Hematopoietic multipotent progenitor cell (in vitro differentiated cells): ENCODE results near the gene VPS52. TPM values are rescaled to one million over a fixed set of nuclear protein-coding genes. Genes with fewer than 3 reads are reported as not detected.

Source experiments
- DNase-seq, 3 donors: peaks; one replicate each; pipeline ENCODE4 v3.0.0-alpha.2; 2011 to 2015; ENCODE audit warnings: low read depth in 2 of 3, low spot score in 2 of 3
- total RNA-seq: library from RNA; depleted of rRNA; stranded (reverse); fragments of >200 nt; gene quantifications from one replicate; pipeline ENCODE4 v1.2.3, GENCODE V29; 2012

The VPS52 gene
- total RNA-seq, 1 donor = 62.5 TPM

GRCh38 chr6:33212857-33213165, 58.9 kb downstream of the VPS52 start:
- DNase-seq = no peak

GRCh38 chr6:33211666-33212422, 59.8 kb downstream of the VPS52 start:
- no peak for DNase-seq

- no peak for DNase-seq
Observed at GRCh38 chr6:33211136-33211535, 60.5 kb downstream of the VPS52 start.

- DNase-seq = no peak
Observed at GRCh38 chr6:33209856-33210255, 61.8 kb downstream of the VPS52 start.

GRCh38 chr6:33208091-33208967, 63.3 kb downstream of the VPS52 start, which contains the start of gene RING1:
RING1 (plus strand) TSS chr6:33208500; CDS start chr6:33208823, 323 bp downstream.
- DNase-seq = peak; percentile 79 to 84 (median 80)

- DNase-seq = peak in 1 of 3 donors; percentile 28
Observed at GRCh38 chr6:33207552-33208090, 64.1 kb downstream of the VPS52 start.

GRCh38 chr6:33206864-33207551, 64.7 kb downstream of the VPS52 start:
- DNase-seq = no peak

- DNase-seq = no peak
Observed at GRCh38 chr6:33206027-33206863, 65.4 kb downstream of the VPS52 start.

- no peak for DNase-seq
Observed at GRCh38 chr6:33205191-33206026, 66.3 kb downstream of the VPS52 start.

- DNase-seq = peak; percentile 66 to 93 (median 91)
Observed at GRCh38 chr6:33204415-33205190, 67.1 kb downstream of the VPS52 start, which contains the start of gene HSD17B8. HSD17B8 (plus strand) TSS chr6:33204655; CDS start chr6:33204669, 14 bp downstream.

GRCh38 chr6:33204165-33204414, 67.6 kb downstream of the VPS52 start:
- DNase-seq = no peak

GRCh38 chr6:33203443-33204164, 68.1 kb downstream of the VPS52 start:
- no peak for DNase-seq

GRCh38 chr6:33202799-33203198, 68.9 kb downstream of the VPS52 start:
- no peak for DNase-seq

- DNase-seq = no peak
Observed at GRCh38 chr6:33201935-33202334, 69.7 kb downstream of the VPS52 start.

- no peak for DNase-seq
Observed at GRCh38 chr6:33201147-33201545, 70.5 kb downstream of the VPS52 start.
